ENCODE measurements around the gene TUBA3E.

GRCh38 chr2:130246430-130246829 is 48.2 kb upstream of the TUBA3E start:
- TF ChIP-seq CTCF (IDR thresholded peaks at IDR 0.05) (no peak), POLR2A (IDR thresholded peaks at IDR 0.05) (no peak)

Data from lower leg skin (tissue), 3 donors.